Stimulated activated CD4-positive, alpha-beta T cell treated with anti-CD3 and anti-CD28 coated beads, Interleukin-1b, Interleukin-23, amount 100 ng/mL, for 24 hours (primary cell): ENCODE results near the gene SORCS1.

Source experiments
- DNase-seq, 4 experiments: peaks; one replicate each; pipeline ENCODE4 v3.0.0-alpha.2; 2020; ENCODE audit warnings: low read depth in 4 of 4, low spot score in 1 of 4

Gene SORCS1

GRCh38 chr10:106680061-106680460, 484.4 kb downstream of the SORCS1 start:
- DNase-seq: no peak

GRCh38 chr10:106679314-106679713, 485.2 kb downstream of the SORCS1 start:
- DNase-seq: no peak

GRCh38 chr10:106672517-106673175, 491.9 kb downstream of the SORCS1 start:
- DNase-seq: no peak

GRCh38 chr10:106661767-106662140, 502.8 kb downstream of the SORCS1 start:
- no peak for DNase-seq

- no peak for DNase-seq
Measured at GRCh38 chr10:106661133-106661766, 503.3 kb downstream of the SORCS1 start.

- DNase-seq: no peak
Measured at GRCh38 chr10:106660550-106660949, 504.0 kb downstream of the SORCS1 start.

- no peak for DNase-seq
Measured at GRCh38 chr10:106655636-106656035, 508.9 kb downstream of the SORCS1 start.

GRCh38 chr10:106655165-106655564, 509.3 kb downstream of the SORCS1 start:
- no peak for DNase-seq

GRCh38 chr10:106652279-106652678, 512.2 kb downstream of the SORCS1 start:
- DNase-seq: no peak

GRCh38 chr10:106648534-106649481, 515.7 kb downstream of the SORCS1 start:
- DNase-seq: no peak

GRCh38 chr10:106643473-106643872, 521.0 kb downstream of the SORCS1 start:
- DNase-seq: no peak

GRCh38 chr10:106637873-106638272, 526.6 kb downstream of the SORCS1 start:
- no peak for DNase-seq

- no peak for DNase-seq
Measured at GRCh38 chr10:106636766-106637491, 527.6 kb downstream of the SORCS1 start.

- no peak for DNase-seq
Measured at GRCh38 chr10:106635947-106636346, 528.6 kb downstream of the SORCS1 start.

- DNase-seq: no peak
Measured at GRCh38 chr10:106631016-106631702, 533.3 kb downstream of the SORCS1 start.

GRCh38 chr10:106626371-106626770, 538.1 kb downstream of the SORCS1 start:
- DNase-seq: no peak

- DNase-seq: no peak
Measured at GRCh38 chr10:106625751-106626150, 538.8 kb downstream of the SORCS1 start.

- no peak for DNase-seq
Measured at GRCh38 chr10:106619346-106619745, 545.2 kb downstream of the SORCS1 start.

GRCh38 chr10:106618646-106619045, 545.9 kb downstream of the SORCS1 start:
- DNase-seq: no peak

GRCh38 chr10:106615081-106615480, 549.4 kb downstream of the SORCS1 start:
- no peak for DNase-seq

GRCh38 chr10:106614293-106614692, 550.2 kb downstream of the SORCS1 start:
- DNase-seq: no peak
